Transverse colon (tissue), 4 donors: ENCODE results near the gene IFITM1. TPM values are rescaled to one million over a fixed set of nuclear protein-coding genes. Genes with fewer than 3 reads are reported as not detected.
"Not testable (repeated sequence)": the region's sequence is repeated elsewhere in the genome, so short reads cannot be mapped to it uniquely, and the experiment has no call there.

Experiments
- DNase-seq: peaks from one replicate; pipeline ENCODE4 v3.0.0-alpha.2; 2019
- H3K27ac ChIP-seq, 4 donors: fragments of 200-600 bp; sonication (generic); 2 replicates each; pipeline ENCODE4 v1.5.1; 2016 to 2018; ENCODE audit warnings: inconsistent platforms in 4 of 4
- H3K27me3 ChIP-seq: fragments of 200-600 bp; sonication (generic); 2 replicates; pipeline ENCODE4 v1.5.1; 2017; ENCODE audit warnings: inconsistent platforms
- H3K36me3 ChIP-seq, 4 donors: fragments of 200-600 bp; sonication (generic); 2 replicates each; pipeline ENCODE4 v1.5.1; 2017 to 2019; ENCODE audit warnings: inconsistent platforms in 4 of 4
- H3K4me1 ChIP-seq, 4 donors: fragments of 200-600 bp; sonication (generic); 2 replicates each; pipeline ENCODE4 v1.5.1; 2017 to 2020; ENCODE audit warnings: inconsistent platforms in 4 of 4
- H3K4me3 ChIP-seq, 4 donors: fragments of 200-600 bp; sonication (generic); 1 replicate in 1 of 4; 2 replicates in 3 of 4; pipeline versions ENCODE4 v1.5.1 to v1.6.1; 2017 to 2019; ENCODE audit warnings: inconsistent platforms in 4 of 4
- H3K9me3 ChIP-seq, 2 donors: fragments of 200-600 bp; sonication (generic); 2 replicates each; pipeline ENCODE4 v1.5.1; 2017 to 2019; ENCODE audit warnings: inconsistent platforms in 2 of 2
- EP300 ChIP-seq: sonication (generic); formaldehyde crosslinking; IDR thresholded peaks from one replicate; pipeline ENCODE4 v1.6.1; 2017; ENCODE audit warnings: antibody characterized with exemption, low read depth
- POLR2A ChIP-seq: fragments of 450-650 bp; IDR thresholded peaks from one replicate; pipeline ENCODE4 v1.6.1; 2016; ENCODE audit warnings: antibody characterized with exemption, mild to moderate bottlenecking, moderate library complexity
- POLR2AphosphoS5 ChIP-seq, 3 donors: sonication (generic); formaldehyde crosslinking; IDR thresholded peaks; one replicate each; pipeline ENCODE4 v1.6.1; 2016; ENCODE audit warnings: antibody characterized with exemption in 3 of 3
- WGBS, 2 donors: methylation state at CpG; one replicate each; pipeline ENCODE4 v1.1.5; 2018; ENCODE audit warnings: low coverage in 1 of 2; 5-methylcytosine and 5-hydroxymethylcytosine counted together
- in situ Hi-C, 4 donors: fragments of 200-750 bp; cut with MboI; loops; one replicate each; pipeline versions ENCODE4 v1.15.0 to v1.15.1; 2017; ENCODE audit warnings: low sequenced_read_pairs in 3 of 4, low pct_ligation_motif_present in 1 of 4, low pct_unique_long_range_greater_than_20kb in 1 of 4
- intact Hi-C: fragments of 100-400 bp; cut with DNase I; formaldehyde crosslinking; loops from one replicate; pipeline ENCODE4 v1.15.1; 2023; ENCODE audit warnings: low total_unique reads
- total RNA-seq, 4 donors: library from RNA; depleted of rRNA; stranded (reverse); fragments of >200 nt; gene quantifications; one replicate each; pipeline ENCODE4 v1.1.0, GENCODE V29; 2016
- TF ChIP-seq, protein P1 (sequence below), 5 experiments: fragments of 200-600 bp in 3 of 5; fragments of 450-650 bp in 2 of 5; sonication (generic) in 3 of 5; IDR thresholded peaks; 1 replicate in 2 of 5; 2 replicates in 3 of 5; pipeline ENCODE4 v1.5.1; 2016 to 2017; ENCODE audit warnings: antibody characterized with exemption in 5 of 5, inconsistent platforms in 3 of 5, mild to moderate bottlenecking in 2 of 5, moderate library complexity in 1 of 5

The IFITM1 gene
- total RNA-seq, 4 donors from 2014 or later: 19.9 to 109 (median 60.5) TPM

- WGBS, 2 donors: 29 to 37% methylated on average over 2 to 11 of the region's 29 CpGs
- not testable (repeated sequence) for DNase-seq
Measured at GRCh38 chr11:319121-319887, 5.5 kb downstream of the IFITM1 start.

DNA sequence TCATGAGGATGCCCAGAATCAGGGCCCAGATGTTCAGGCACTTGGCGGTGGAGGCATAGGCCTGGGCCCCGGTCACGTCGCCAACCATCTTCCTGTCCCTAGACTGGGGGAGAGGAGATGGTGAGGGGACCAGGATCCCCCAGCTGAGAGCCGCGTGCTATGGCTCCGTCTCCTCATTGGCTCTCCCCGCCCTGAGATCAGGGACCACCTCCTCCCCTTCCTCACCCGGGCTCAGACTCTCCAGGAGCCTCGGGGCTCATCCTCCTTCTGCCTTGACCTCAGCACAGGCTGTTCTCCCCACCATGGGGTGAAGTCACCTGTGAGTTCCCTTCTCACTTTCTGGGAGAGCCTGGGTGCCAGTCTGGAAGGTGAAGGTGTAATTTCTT lies 6.0 kb downstream of the IFITM1 start:
- peak overlapping the region; percentile 66 to 71 (median 68) for H3K4me3 ChIP-seq
- H3K36me3 ChIP-seq, H3K9me3 ChIP-seq, DNase-seq, in situ Hi-C loops, intact Hi-C loops: not testable (repeated sequence)
- WGBS, 2 donors: 25% methylated on average over 6 of the region's 10 CpGs; no CpG with 5 or more reads in 1 of the 2 donors
- H3K4me1 ChIP-seq: peaks cover 9 to 44% (median 27%) of the 10 kb centered on the region in 4 donors
- H3K27me3 ChIP-seq: peaks cover 12% of the 10 kb centered on the region
- peak overlapping the region; percentile 85 to 97 (median 94) for H3K27ac ChIP-seq

More at GRCh38 chr11:319121-319887, 5.5 kb downstream of the IFITM1 start:
- in situ Hi-C loops, H3K36me3 ChIP-seq, H3K9me3 ChIP-seq, intact Hi-C loops: not testable (repeated sequence)
- peaks cover 12% of the 10 kb centered on the region for H3K27me3 ChIP-seq
- TF ChIP-seq, protein P1, sequence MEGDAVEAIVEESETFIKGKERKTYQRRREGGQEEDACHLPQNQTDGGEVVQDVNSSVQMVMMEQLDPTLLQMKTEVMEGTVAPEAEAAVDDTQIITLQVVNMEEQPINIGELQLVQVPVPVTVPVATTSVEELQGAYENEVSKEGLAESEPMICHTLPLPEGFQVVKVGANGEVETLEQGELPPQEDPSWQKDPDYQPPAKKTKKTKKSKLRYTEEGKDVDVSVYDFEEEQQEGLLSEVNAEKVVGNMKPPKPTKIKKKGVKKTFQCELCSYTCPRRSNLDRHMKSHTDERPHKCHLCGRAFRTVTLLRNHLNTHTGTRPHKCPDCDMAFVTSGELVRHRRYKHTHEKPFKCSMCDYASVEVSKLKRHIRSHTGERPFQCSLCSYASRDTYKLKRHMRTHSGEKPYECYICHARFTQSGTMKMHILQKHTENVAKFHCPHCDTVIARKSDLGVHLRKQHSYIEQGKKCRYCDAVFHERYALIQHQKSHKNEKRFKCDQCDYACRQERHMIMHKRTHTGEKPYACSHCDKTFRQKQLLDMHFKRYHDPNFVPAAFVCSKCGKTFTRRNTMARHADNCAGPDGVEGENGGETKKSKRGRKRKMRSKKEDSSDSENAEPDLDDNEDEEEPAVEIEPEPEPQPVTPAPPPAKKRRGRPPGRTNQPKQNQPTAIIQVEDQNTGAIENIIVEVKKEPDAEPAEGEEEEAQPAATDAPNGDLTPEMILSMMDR (IDR thresholded peaks at IDR 0.05): peak in 1 of 5 experiments; percentile 43
- H3K4me1 ChIP-seq: peaks cover 4 to 40% (median 21%) of the 10 kb centered on the region in 4 donors
- peak overlapping the region; percentile 85 to 97 (median 94) for H3K27ac ChIP-seq
- H3K4me3 ChIP-seq: peak overlapping the region; percentile 44 to 71 (median 68)

DNA sequence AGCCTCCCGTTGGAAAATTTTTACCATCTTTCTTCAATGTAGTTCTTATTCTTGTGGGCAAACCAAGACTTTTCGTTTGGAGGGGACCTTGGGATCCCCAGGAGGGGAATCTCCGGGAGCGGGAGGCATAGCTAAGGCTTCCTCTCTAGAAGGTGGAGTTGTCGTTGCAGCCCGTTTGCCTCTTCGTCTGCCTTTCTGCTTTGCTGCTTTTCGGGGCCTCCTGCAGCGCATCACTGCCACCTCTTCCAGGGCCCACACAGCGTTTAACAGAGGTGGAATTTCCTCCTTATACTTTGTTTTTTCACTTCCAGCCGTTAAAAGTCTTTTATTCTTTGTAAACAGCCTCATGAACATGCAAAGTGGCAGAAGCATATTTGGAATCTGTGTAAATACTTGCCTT lies 10.3 kb downstream of the IFITM1 start:
- WGBS, 2 donors: 58 to 60% methylated on average over 11 of the region's 11 CpGs
- intact Hi-C loops: no loop called here
- peak overlapping the region; percentile 80 to 87 (median 86) for H3K27ac ChIP-seq
- H3K4me1 ChIP-seq: peaks cover 27 to 44% (median 36%) of the 10 kb centered on the region in 4 donors
- TF ChIP-seq EP300: no peak
- no peak for TF ChIP-seq POLR2A
- TF ChIP-seq, protein P1 (IDR thresholded peaks at IDR 0.05): no peak
- TF ChIP-seq POLR2AphosphoS5 (IDR thresholded peaks at IDR 0.05): no peak
- H3K27me3 ChIP-seq: no peaks in the 10 kb centered on the region
- no peak overlapping the region for H3K4me3 ChIP-seq
- no peak for DNase-seq
- in situ Hi-C loops: no loop called here
- H3K9me3 ChIP-seq: no peaks in the 10 kb centered on the region
- no peaks in the 10 kb centered on the region for H3K36me3 ChIP-seq

DNA sequence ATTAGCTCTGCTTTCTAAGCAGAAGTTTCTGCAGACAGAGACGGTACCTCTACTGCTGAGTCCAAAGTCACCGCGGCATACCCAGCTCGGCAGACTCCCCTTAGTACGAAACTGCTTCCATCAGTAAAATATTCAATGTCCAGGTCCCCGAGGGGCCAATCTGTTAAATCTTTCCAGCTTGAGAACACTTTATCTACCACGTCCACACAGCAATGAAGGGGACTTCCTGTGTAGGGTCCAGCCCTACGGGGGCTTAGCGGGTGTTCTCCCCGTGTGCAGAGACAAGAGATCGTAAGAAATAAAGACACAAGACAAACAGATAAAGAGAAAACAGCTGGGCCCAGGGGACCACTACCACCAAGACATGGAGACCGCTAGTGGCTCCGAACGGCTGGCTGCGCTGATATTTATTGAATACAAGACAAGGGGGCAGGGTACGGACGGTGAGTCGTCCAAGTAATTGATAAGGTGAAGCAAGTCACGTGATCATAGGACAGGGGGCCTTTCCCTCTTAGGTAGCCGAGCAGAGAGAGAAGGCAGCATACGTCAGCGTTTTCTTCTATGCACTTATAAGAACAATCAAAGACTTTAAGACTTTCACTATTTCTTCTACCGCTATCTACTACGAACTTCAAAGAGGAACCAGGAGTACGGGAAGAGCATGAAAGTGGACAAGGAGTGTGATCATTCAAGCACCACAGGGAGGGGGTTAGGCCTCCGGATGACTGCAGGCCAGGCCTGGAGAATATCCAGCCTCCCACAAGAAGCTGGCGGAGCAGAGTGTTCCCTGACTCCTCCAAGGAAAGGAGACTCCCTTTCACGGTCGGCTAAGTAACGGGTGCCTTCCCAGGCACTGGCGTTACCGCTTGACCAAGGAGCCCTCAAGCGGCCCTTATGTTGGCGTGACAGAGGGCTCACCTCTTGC lies 11.0 kb downstream of the IFITM1 start:
- H3K4me3 ChIP-seq, H3K36me3 ChIP-seq, H3K9me3 ChIP-seq, in situ Hi-C loops, intact Hi-C loops, H3K27me3 ChIP-seq, DNase-seq: not testable (repeated sequence)
- 61 to 67% methylated on average over 17 to 26 of the region's 34 CpGs for WGBS, 2 donors
- H3K27ac ChIP-seq: peak overlapping the region; percentile 80 to 87 (median 86)
- peak in 1 of 3 donors; percentile 23 for TF ChIP-seq POLR2AphosphoS5 (IDR thresholded peaks at IDR 0.05)
- peaks cover 27 to 39% (median 36%) of the 10 kb centered on the region in 4 donors for H3K4me1 ChIP-seq
